Measurements from ENCODE around the gene HNRNPC.

HNRNPC gene

DNA sequence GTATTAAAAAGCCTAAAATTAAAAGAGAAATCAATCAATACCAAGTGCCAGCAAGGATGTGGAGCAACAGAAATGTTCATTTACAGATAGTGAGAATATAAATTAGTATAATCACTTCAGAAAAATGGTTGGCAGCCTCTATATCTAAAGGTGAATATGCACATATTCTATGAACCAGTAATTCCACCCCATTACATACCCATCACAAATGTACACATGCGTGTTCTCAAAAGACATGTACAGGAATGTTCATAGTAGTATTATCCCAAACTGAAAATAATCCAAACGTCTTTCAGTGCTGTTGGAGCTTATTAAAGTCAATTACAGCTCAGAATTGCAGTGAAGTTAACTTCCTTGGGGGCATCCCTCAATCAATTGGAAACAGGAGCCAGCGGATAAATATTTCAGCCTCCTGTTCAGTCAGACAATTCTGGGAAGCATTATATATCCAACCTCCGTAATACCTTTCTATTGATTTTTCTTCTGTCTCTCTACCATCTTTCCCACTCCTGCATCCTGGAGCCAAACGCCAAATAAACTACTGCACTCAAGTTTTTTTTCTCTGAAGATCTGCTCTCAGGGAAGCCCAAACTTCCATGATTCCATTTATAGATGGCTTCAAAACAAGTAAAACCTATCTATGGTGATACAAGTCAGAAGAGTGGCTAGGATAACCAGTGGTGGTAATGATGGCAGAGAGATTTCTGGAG is 68.3 kb downstream of the HNRNPC start:
- H3K4me1 ChIP-seq: peaks cover 0 to 27% (median 0%) of the 10 kb centered on the region in 10 experiments; a peak in 6 of 20 replicates
- H4K20me1 ChIP-seq: peaks cover 20 to 62% (median 45%) of the 10 kb centered on the region in 11 experiments
- peaks cover 21 to 47% (median 35%) of the 10 kb centered on the region in 11 experiments for H3K36me3 ChIP-seq
- H3K4me3 ChIP-seq: no peak overlapping the region
- H3K9ac ChIP-seq: no peak overlapping the region
- no peak overlapping the region for H3K27ac ChIP-seq
- H3K27me3 ChIP-seq: no peaks in the 10 kb centered on the region
- peaks cover 0 to 23% (median 8%) of the 10 kb centered on the region in 11 experiments; a peak in 10 of 22 replicates for H3K9me3 ChIP-seq (replicated peaks in 1 of 11)
- TF ChIP-seq Cebpa-rat (IDR thresholded peaks at IDR 0.05): no peak
- no peak overlapping the region for H3K4me2 ChIP-seq

DNA sequence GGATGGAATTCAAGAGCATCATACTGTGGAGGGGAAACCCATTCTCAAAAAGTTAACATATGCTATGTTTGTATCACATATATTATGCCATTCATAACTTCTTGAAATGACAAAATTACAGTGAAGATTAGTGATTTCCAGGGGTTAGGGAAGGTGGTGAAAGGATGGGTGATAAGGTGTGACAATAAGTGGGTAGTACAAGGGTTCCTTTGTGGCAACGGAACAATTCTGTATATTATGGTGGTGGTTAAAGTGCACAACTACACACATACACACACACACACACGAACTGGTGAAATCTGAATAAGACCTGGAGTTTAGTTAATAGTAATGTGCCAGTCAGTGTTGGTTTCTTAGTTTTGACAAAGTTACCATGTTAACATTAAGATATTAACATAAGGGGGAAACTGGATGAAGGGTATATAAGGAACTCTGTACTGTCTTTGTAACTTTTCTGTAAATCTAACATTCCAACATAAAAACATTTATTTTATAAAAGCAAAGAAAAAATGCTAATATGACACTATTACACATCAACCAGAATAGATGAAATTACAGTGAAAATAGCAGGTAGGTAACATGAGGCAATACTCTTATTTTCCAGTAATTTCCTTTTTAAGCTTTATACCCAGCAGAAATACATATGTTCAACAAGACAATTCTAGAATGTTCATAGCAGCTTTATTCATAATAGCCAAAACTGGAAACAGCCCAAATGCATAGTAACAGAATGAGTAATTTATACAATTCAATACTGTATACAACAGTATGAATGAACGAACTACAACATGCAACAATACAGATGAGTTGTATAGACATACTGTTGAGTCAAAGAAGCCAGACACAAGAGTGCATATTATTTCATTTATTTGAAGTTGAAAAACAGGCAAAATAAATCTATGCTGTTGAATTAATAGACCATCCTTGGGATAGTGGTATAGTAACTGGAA is 69.4 kb downstream of the HNRNPC start:
- no peak for TF ChIP-seq Cebpa-rat (IDR thresholded peaks at IDR 0.05)

GRCh38 chr14:21197418-21198205 is 71.6 kb downstream of the HNRNPC start:
- peak in 3 of 11 experiments; percentile 16 to 67 (median 34); a peak in 2 of 22 replicates for TF ChIP-seq Cebpa-rat (IDR thresholded peaks at IDR 0.05)

More for the DNA sequence above, 69.4 kb downstream of the HNRNPC start:
- Histone ChIP-seq H3K4me1 (peaks cover 0 to 27% (median 2%) of the 10 kb centered on the region in 10 experiments; a peak in 6 of 20 replicates), H3K4me3 (no peak overlapping the region), H3K9ac (no peak overlapping the region), H3K27ac (no peak overlapping the region), H3K36me3 (peaks cover 11 to 37% (median 26%) of the 10 kb centered on the region in 11 experiments; a peak in 21 of 22 replicates), H3K4me2 (no peak overlapping the region), H3K27me3 (no peaks in the 10 kb centered on the region), H4K20me1 (peaks cover 16 to 52% (median 34%) of the 10 kb centered on the region in 11 experiments; a peak in 20 of 22 replicates), H3K9me3 (replicated peaks in 1 of 11) (peaks cover 0 to 23% (median 11%) of the 10 kb centered on the region in 11 experiments; a peak in 12 of 22 replicates)

DNA sequence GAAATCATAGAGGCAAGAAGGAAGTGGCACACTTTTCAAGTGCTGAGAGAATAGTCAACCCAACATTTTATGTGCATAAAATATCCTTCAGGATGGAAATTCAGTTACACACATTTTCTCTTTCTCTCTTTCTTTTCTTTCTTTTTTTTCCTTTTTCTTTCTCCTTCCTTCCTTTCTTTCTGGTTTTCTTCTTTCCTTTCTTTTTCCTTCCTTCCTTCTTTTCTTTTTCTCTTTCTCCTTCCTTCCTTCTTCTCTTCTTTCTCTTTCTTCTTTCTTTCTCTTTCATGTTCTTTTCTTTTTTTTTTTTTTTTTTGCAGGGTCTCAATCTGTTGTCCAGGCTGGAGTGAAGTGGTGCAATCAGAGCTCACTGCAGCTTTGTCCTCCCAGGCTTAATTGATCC is 74.6 kb downstream of the HNRNPC start:
- Histone ChIP-seq H3K36me3 (no peaks in the 10 kb centered on the region), H3K4me2 (no peak overlapping the region), H3K4me3 (no peak overlapping the region), H4K20me1 (peaks cover 0 to 6% (median 0%) of the 10 kb centered on the region in 11 experiments; a peak in 1 of 22 replicates), H3K27ac (no peak overlapping the region), H3K9me3 (replicated peaks in 1 of 11) (peaks cover 0 to 45% (median 26%) of the 10 kb centered on the region in 11 experiments; a peak in 14 of 22 replicates), H3K9ac (no peak overlapping the region), H3K4me1 (peaks cover 14 to 29% (median 26%) of the 10 kb centered on the region in 10 experiments), H3K27me3 (no peaks in the 10 kb centered on the region)
- TF ChIP-seq Cebpa-rat (IDR thresholded peaks at IDR 0.05): no peak

More at GRCh38 chr14:21197418-21198205, 71.6 kb downstream of the HNRNPC start:
- Histone ChIP-seq H3K4me3 (no peak overlapping the region), H4K20me1 (peaks cover 0 to 29% (median 12%) of the 10 kb centered on the region in 11 experiments; a peak in 16 of 22 replicates), H3K4me1 (peaks cover 5 to 23% (median 8%) of the 10 kb centered on the region in 10 experiments), H3K36me3 (peaks cover 0 to 14% (median 5%) of the 10 kb centered on the region in 11 experiments; a peak in 7 of 22 replicates), H3K27ac (no peak overlapping the region), H3K4me2 (no peak overlapping the region), H3K27me3 (no peaks in the 10 kb centered on the region), H3K9me3 (replicated peaks in 1 of 11) (peaks cover 0 to 38% (median 24%) of the 10 kb centered on the region in 11 experiments; a peak in 14 of 22 replicates), H3K9ac (no peak overlapping the region)

DNA sequence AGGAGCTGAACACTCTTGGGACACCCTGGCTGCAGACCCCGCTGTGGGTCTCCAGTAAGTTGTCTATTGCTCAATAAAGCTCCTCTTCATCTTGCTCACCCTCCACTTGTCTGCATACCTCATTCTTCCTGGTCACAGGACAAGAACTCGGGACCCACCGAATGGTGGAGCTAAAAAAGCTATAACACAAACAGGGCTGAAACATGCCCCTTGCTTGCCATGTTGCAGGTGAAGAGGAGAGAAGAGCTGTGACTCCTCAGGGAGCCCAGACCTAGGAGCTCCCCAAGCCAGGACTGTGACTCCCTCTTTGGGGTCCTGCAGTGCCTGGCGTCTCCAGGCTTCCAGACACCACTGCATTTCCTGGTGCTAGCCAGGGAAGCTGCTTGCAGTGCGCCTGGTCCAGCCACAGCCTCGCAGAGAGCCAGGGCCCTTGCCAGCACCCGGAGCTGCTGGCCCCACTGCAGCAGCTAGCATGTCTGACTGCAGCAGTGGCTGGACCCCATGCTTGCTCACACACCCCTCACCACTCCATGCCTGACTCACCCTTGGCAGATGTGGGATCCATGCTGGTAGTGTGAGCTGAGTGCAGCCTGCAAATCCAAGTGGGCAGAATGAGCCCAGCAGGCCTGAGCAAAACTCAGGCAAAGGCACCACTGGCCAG is 76.2 kb downstream of the HNRNPC start:
- Histone ChIP-seq H4K20me1 (no peaks in the 10 kb centered on the region), H3K27me3 (no peaks in the 10 kb centered on the region), H3K9me3 (replicated peaks in 1 of 11) (peaks cover 0 to 48% (median 26%) of the 10 kb centered on the region in 11 experiments; a peak in 18 of 22 replicates), H3K9ac (peak overlapping the region in 1 of 11 experiments; percentile 72; a peak in 2 of 22 replicates), H3K4me3 (peak overlapping the region in 6 of 10 experiments; percentile 43 to 58 (median 49); a peak in 9 of 20 replicates), H3K27ac (peak overlapping the region in 7 of 11 experiments; percentile 51 to 85 (median 74); a peak in 10 of 22 replicates), H3K4me2 (peak overlapping the region; percentile 73 to 95 (median 88); a peak in 21 of 22 replicates), H3K4me1 (peaks cover 14 to 29% (median 26%) of the 10 kb centered on the region in 10 experiments), H3K36me3 (no peaks in the 10 kb centered on the region)
- TF ChIP-seq Cebpa-rat (IDR thresholded peaks at IDR 0.05): 0 out of 22 replicates have a peak, but pooled peaks of 1 of the 11 experiments have one; percentile 12

DNA sequence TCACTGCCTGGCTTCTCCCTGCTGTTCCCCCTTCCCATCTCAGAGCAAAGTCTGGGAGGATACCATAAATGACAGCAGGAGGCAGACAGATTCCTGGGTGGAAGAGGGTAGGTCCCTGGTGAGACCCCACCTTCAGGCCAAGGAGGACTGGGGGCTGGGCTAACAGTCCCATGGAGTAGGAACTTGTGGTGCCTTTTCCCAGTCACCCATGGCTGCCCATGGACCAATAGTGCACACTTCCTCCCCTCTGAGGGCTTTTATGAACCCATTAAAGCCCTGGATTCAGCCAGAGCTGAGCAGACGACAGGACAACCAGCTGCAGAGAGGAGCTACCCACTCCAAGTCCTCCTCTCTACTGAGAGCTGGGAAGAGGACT is 76.8 kb downstream of the HNRNPC start:
- peak overlapping the region; percentile 41 to 67 (median 49); a peak in 19 of 20 replicates for H3K4me3 ChIP-seq
- H3K27me3 ChIP-seq: no peaks in the 10 kb centered on the region
- H3K27ac ChIP-seq: peak overlapping the region in 8 of 11 experiments; percentile 44 to 85 (median 70); a peak in 15 of 22 replicates
- peak overlapping the region; percentile 73 to 95 (median 88) for H3K4me2 ChIP-seq
- peak overlapping the region in 9 of 11 experiments; percentile 33 to 72 (median 53); a peak in 16 of 22 replicates for H3K9ac ChIP-seq
- no peaks in the 10 kb centered on the region for H4K20me1 ChIP-seq
- peaks cover 0 to 46% (median 23%) of the 10 kb centered on the region in 11 experiments; a peak in 17 of 22 replicates for H3K9me3 ChIP-seq (replicated peaks in 1 of 11)
- no peak for TF ChIP-seq Cebpa-rat (IDR thresholded peaks at IDR 0.05)
- no peaks in the 10 kb centered on the region for H3K36me3 ChIP-seq
- H3K4me1 ChIP-seq: peaks cover 14 to 27% (median 25%) of the 10 kb centered on the region in 10 experiments

DNA sequence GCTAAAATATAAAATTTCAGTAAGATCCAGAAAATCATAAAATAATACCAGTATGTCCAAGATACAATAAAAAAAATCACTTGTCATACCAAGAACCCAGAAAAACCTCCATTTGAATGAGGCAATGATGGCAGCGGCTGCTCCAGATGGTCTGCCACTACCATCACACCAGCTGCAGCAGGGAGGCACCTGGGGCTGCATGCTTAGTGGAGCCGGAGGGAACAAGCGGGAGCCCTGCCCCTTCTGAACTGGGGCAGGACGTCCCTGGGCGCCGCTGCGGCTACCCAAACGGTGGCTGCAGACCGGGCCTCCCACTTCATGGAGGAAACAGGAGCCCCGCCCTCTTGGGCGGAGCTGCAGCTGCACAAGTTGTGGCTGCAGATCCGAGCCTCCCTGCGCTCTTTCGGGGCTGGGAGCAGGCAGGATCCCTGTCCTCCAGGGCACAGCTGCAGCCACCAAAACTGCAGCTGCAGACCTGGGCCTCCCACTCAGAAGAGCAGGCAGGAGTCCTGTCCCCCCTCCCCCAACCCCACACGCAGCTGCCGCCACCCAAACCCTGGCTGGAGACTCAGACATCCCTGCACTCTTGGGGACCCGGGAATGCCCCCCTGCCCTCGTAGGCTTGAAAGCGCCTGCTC is 77.3 kb downstream of the HNRNPC start:
- peak in 2 of 11 experiments; percentile 36 to 82; a peak in 3 of 22 replicates for TF ChIP-seq Cebpa-rat (IDR thresholded peaks at IDR 0.05)
- Histone ChIP-seq H4K20me1 (no peaks in the 10 kb centered on the region), H3K9me3 (replicated peaks in 1 of 11) (peaks cover 0 to 43% (median 21%) of the 10 kb centered on the region in 11 experiments; a peak in 17 of 22 replicates), H3K27me3 (no peaks in the 10 kb centered on the region), H3K27ac (peak overlapping the region in 8 of 11 experiments; percentile 44 to 85 (median 71); a peak in 17 of 22 replicates), H3K4me3 (peak overlapping the region; percentile 41 to 67 (median 49); a peak in 19 of 20 replicates), H3K4me2 (peak overlapping the region; percentile 73 to 95 (median 88)), H3K36me3 (no peaks in the 10 kb centered on the region), H3K9ac (peak overlapping the region in 10 of 11 experiments; percentile 11 to 72 (median 52); a peak in 16 of 22 replicates), H3K4me1 (peaks cover 14 to 27% (median 25%) of the 10 kb centered on the region in 10 experiments)

All from BLaER1 treated with 17β-estradiol and CSF1 and Interleukin-3, amounts not matched to agents 10 nM and 100 nM (cell line).